ENCODE data around the gene ARHGAP15. TPM values are rescaled to one million over a fixed set of nuclear protein-coding genes. Genes with fewer than 3 reads are reported as not detected.

Gene ARHGAP15
- total RNA-seq, 1 donor from 2014 or later = 9.1 TPM

DNA sequence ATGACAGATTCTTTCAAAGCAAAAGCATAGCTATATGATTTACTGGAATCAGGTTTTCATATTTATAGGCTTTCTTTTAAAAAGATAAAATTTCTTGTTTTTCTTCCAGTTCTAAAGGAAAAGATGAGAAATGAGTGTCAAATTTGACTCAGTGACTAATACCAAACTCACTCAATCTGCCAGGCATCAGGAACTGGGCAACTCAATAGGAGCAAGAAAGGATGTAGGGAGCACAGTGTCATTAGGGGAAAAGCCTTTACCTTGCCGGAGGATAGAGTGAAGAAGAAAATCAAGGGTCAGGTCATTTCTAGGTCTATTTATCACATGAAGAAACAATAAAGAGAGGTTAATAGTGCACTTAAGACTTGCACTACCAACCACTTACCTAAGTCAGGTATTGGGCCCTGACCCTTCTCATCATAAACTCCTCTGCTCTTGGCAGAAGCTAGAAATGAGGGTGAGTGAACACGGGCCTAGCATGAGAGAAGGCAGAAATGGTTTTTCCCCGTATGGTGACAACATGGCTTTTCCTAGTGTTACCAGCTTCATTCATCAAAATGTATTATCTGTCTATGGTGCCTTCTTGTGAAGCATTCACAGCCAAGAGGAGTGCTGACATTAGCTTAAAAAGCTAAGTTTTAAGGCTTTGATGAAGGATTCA lies 151.0 kb downstream of the ARHGAP15 start:
- TF ChIP-seq POLR2AphosphoS5 (IDR thresholded peaks at IDR 0.05; ENCODE audit: insufficient read depth in 1 of 2, low read depth in 1 of 2) (no peak), POLR2A (IDR thresholded peaks at IDR 0.05) (no peak)
- TF ChIP-seq, protein P1, sequence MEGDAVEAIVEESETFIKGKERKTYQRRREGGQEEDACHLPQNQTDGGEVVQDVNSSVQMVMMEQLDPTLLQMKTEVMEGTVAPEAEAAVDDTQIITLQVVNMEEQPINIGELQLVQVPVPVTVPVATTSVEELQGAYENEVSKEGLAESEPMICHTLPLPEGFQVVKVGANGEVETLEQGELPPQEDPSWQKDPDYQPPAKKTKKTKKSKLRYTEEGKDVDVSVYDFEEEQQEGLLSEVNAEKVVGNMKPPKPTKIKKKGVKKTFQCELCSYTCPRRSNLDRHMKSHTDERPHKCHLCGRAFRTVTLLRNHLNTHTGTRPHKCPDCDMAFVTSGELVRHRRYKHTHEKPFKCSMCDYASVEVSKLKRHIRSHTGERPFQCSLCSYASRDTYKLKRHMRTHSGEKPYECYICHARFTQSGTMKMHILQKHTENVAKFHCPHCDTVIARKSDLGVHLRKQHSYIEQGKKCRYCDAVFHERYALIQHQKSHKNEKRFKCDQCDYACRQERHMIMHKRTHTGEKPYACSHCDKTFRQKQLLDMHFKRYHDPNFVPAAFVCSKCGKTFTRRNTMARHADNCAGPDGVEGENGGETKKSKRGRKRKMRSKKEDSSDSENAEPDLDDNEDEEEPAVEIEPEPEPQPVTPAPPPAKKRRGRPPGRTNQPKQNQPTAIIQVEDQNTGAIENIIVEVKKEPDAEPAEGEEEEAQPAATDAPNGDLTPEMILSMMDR (IDR thresholded peaks at IDR 0.05) = no peak
- intact Hi-C loops (cut with DNase I) = no loop called here
- H3K4me1 ChIP-seq = no peaks in the 10 kb centered on the region
- no peak overlapping the region for H3K4me3 ChIP-seq
- H3K27me3 ChIP-seq = no peaks in the 10 kb centered on the region
- no peak for DNase-seq (ENCODE audit: extremely low spot score in 2 of 2)
- H3K9me3 ChIP-seq = no peaks in the 10 kb centered on the region
- H3K36me3 ChIP-seq = no peaks in the 10 kb centered on the region
- H3K27ac ChIP-seq = no peak overlapping the region

DNA sequence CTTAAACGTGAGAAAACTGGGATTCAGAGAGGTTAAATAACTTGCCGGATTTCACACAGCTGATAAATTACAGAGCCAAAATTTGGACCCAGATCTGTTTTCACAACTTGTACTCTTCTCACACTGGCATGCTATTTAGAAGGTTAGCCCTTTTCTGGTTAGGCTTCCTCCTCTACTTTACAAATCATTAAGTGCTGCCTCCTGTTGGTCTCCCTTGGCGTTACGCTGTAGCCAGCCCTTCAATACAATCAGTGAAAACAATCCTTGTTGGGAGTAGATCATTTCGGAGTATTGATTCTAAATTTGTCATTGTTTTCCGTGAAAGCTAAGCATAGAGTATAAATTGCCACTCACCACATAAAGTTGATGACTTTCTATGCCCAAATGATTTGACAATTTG lies 153.5 kb downstream of the ARHGAP15 start:
- Histone ChIP-seq H3K27ac (no peak overlapping the region), H3K9me3 (no peaks in the 10 kb centered on the region), H3K36me3 (no peaks in the 10 kb centered on the region), H3K4me1 (no peaks in the 10 kb centered on the region), H3K4me3 (no peak overlapping the region), H3K27me3 (no peaks in the 10 kb centered on the region)
- intact Hi-C loops (cut with DNase I) = no loop called here
- no peak for DNase-seq (ENCODE audit: extremely low spot score in 2 of 2)
- no peak for TF ChIP-seq POLR2AphosphoS5 (IDR thresholded peaks at IDR 0.05; ENCODE audit: insufficient read depth in 1 of 2, low read depth in 1 of 2)
- TF ChIP-seq, protein P1 (IDR thresholded peaks at IDR 0.05) = no peak
- TF ChIP-seq POLR2A (IDR thresholded peaks at IDR 0.05) = no peak

DNA sequence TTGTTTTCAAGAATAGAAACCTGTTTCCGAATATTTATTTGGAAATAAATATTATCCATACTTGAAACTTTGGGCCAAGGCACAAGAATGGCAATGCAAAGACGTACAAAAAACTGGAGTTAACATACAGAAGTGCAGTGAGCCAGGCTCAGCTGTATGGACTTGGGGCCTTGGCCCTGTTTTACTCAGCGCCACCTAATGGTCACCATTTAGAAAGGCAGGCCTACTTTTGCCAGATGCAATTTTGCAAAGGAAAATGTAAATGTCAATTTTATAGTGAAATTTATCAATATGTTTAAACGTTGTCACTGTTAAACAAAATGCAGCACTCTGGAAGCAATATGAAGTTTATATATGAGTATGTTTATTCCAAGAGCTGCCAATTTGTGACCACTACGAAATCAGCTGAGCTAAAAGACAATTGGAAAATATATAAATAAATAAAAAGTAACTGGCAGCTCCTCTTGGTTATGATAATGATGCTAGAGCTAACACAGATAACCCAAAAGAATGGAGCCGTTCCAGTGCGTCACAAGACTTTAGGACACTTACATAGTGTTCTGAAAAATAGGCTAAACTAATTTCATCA lies 155.0 kb downstream of the ARHGAP15 start:
- Histone ChIP-seq H3K9me3 (no peaks in the 10 kb centered on the region), H3K27me3 (no peaks in the 10 kb centered on the region), H3K4me1 (no peaks in the 10 kb centered on the region), H3K36me3 (no peaks in the 10 kb centered on the region), H3K27ac (no peak overlapping the region), H3K4me3 (no peak overlapping the region)
- no peak for TF ChIP-seq POLR2A (IDR thresholded peaks at IDR 0.05)
- TF ChIP-seq, protein P1 (IDR thresholded peaks at IDR 0.05) = no peak
- no peak for DNase-seq (ENCODE audit: extremely low spot score in 2 of 2)
- intact Hi-C loops (cut with DNase I) = no loop called here

DNA sequence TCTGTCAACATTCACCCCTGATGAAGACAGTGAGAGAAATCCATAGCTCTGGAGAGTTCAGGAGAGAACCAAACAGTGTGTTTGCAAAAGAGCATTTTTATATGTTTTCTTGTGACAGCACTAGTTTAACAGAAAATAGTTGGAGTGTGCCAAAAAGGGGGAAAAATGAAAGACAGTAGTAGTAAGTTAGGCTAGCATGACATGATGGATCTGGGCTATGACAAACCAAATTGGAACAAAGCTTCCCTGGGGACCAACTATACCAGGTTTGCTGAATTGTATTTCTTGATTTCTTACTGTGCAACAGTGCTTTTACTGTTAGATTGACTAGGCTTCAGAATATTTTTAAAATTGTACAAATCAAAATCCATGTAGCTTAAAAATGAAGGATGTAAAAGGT lies 159.8 kb downstream of the ARHGAP15 start:
- Histone ChIP-seq H3K4me3 (no peak overlapping the region), H3K27ac (no peak overlapping the region), H3K9me3 (no peaks in the 10 kb centered on the region), H3K36me3 (no peaks in the 10 kb centered on the region), H3K27me3 (no peaks in the 10 kb centered on the region), H3K4me1 (no peaks in the 10 kb centered on the region)
- intact Hi-C loops (cut with DNase I) = no loop called here
- TF ChIP-seq, protein P1 (IDR thresholded peaks at IDR 0.05) = no peak
- TF ChIP-seq POLR2AphosphoS5 (IDR thresholded peaks at IDR 0.05; ENCODE audit: insufficient read depth in 1 of 2, low read depth in 1 of 2) (no peak), POLR2A (IDR thresholded peaks at IDR 0.05) (no peak)
- no peak for DNase-seq (ENCODE audit: extremely low spot score in 2 of 2)

DNA sequence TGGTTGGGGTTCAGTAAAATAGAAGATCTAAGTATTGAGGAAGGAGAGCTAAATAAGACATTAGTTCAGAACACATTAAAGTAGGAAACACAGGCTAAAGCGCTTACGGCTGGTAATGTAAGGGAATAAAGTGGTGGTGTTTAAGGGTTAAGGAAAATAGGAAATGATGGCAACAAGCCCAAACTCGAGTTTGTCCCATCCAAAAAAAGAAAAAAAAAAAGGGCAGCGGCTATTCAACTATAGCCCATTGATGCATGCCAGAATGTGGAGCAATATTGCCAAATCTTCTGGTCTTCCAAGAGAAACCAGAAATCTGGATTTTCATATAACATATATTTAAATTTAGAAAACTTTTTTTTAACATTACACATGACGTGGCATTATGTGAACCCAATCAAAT lies 161.0 kb downstream of the ARHGAP15 start:
- H3K27ac ChIP-seq = no peak overlapping the region
- no peaks in the 10 kb centered on the region for H3K9me3 ChIP-seq
- DNase-seq (ENCODE audit: extremely low spot score in 2 of 2) = no peak
- no peaks in the 10 kb centered on the region for H3K36me3 ChIP-seq
- H3K4me3 ChIP-seq = no peak overlapping the region
- no peaks in the 10 kb centered on the region for H3K27me3 ChIP-seq
- TF ChIP-seq POLR2A (IDR thresholded peaks at IDR 0.05) (no peak), POLR2AphosphoS5 (IDR thresholded peaks at IDR 0.05; ENCODE audit: insufficient read depth in 1 of 2, low read depth in 1 of 2) (no peak)
- TF ChIP-seq, protein P1 (IDR thresholded peaks at IDR 0.05) = no peak
- intact Hi-C loops (cut with DNase I) = no loop called here
- no peaks in the 10 kb centered on the region for H3K4me1 ChIP-seq

Data from vagina (tissue), 2 donors.